IMR-90 (cell line): ENCODE results near the gene DGAT2L6. TPM values are rescaled to one million over a fixed set of nuclear protein-coding genes. Genes with fewer than 3 reads are reported as not detected.

Experiments
- ATAC-seq: fragments of 200-7000 bp; cut with Tn5 transposase; 2 replicates; pipeline ENCODE4 v1.9.1; 2020; ENCODE audit warnings: low read depth, mild to moderate bottlenecking, moderate library complexity
- BruUV-seq: library from RNA; stranded (reverse); fragments of 400-500 nt; replicated peaks from 2 replicates; lab custom pipeline; 2021; lab: Mats Ljungman, UMichigan
- CTCF ChIA-PET: fragments of 300-600 bp; formaldehyde crosslinking; extraction: SDS; loops from one replicate; lab custom pipeline; 2021; ENCODE audit warnings: antibody characterized with exemption; lab: Yijun Ruan, JAX
- POLR2A ChIA-PET: fragments of 300-600 bp; sonication (Branson Sonifier 250); formaldehyde crosslinking; loops from one replicate; lab custom pipeline; 2022; ENCODE audit warnings: antibody characterized with exemption; ENCODE audit not compliant: unreplicated experiment; lab: Charles Lee
- DNase-seq: peaks from one replicate; pipeline ENCODE4 v3.0.0; 2013
- H2AFZ ChIP-seq: replicated peaks from 2 replicates; pipeline ENCODE3; 2013; ENCODE audit warnings: low read length, mild to moderate bottlenecking; ENCODE audit not compliant: poor library complexity
- H2AK5ac ChIP-seq: 2 replicates; pipeline ENCODE4 v1.6.1; 2013; ENCODE audit warnings: low read depth, low read length, inconsistent platforms
- H2AK9ac ChIP-seq: replicated peaks from 2 replicates; pipeline ENCODE3; 2013; ENCODE audit warnings: mild to moderate bottlenecking, low read depth, low read length, moderate library complexity; ENCODE audit not compliant: poor library complexity
- H2BK120ac ChIP-seq: 2 replicates; pipeline ENCODE4 v1.6.1; 2013; ENCODE audit warnings: low read depth, low read length, inconsistent platforms
- H2BK15ac ChIP-seq: 3 replicates; pipeline ENCODE4 v1.6.1; 2013; ENCODE audit warnings: low read depth, low read length, inconsistent platforms
- H2BK20ac ChIP-seq: 2 replicates; pipeline ENCODE4 v1.6.1; 2013; ENCODE audit warnings: low read depth, mild to moderate bottlenecking, inconsistent platforms, low read length, moderate library complexity
- H2BK5ac ChIP-seq: 2 replicates; pipeline ENCODE4 v1.6.1; 2013; ENCODE audit warnings: mild to moderate bottlenecking, low read depth, low read length, inconsistent platforms; ENCODE audit not compliant: poor library complexity, severe bottlenecking
- H3K14ac ChIP-seq: replicated peaks from 2 replicates; pipeline ENCODE4 v1.6.1; 2013; ENCODE audit warnings: low read depth, low read length, inconsistent platforms
- H3K18ac ChIP-seq: 2 replicates; pipeline ENCODE4 v1.6.1; 2013; ENCODE audit warnings: low read depth, low read length, control low read depth
- H3K23ac ChIP-seq: 2 replicates; pipeline ENCODE4 v1.6.1; 2013; ENCODE audit warnings: low read depth, low read length, inconsistent platforms
- H3K27ac ChIP-seq: 2 replicates; pipeline ENCODE4 v1.5.1; 2013; ENCODE audit warnings: mild to moderate bottlenecking, control low read depth, low read length; ENCODE audit not compliant: insufficient read depth
- H3K27me3 ChIP-seq: 2 replicates; pipeline ENCODE4 v1.6.1; 2013; ENCODE audit warnings: low read length; ENCODE audit not compliant: control insufficient read depth, insufficient read depth
- H3K36me3 ChIP-seq: 2 replicates; pipeline ENCODE4 v1.6.1; 2013; ENCODE audit warnings: low read length, mixed read lengths; ENCODE audit not compliant: control insufficient read depth, insufficient read depth
- H3K4ac ChIP-seq: 2 replicates; pipeline ENCODE4 v1.6.1; 2013; ENCODE audit warnings: low read depth, low read length, inconsistent platforms
- H3K4me1 ChIP-seq: 2 replicates; pipeline ENCODE4 v1.6.1; 2013; ENCODE audit warnings: low read length, mixed read lengths; ENCODE audit not compliant: control insufficient read depth, insufficient read depth
- H3K4me2 ChIP-seq: 2 replicates; pipeline ENCODE4 v1.6.1; 2013; ENCODE audit warnings: low read depth, mild to moderate bottlenecking, control low read depth, low read length, moderate library complexity
- H3K4me3 ChIP-seq: 2 replicates; pipeline ENCODE4 v1.5.1; 2013; ENCODE audit warnings: low read depth, mild to moderate bottlenecking, control low read depth, low read length, moderate library complexity; ENCODE audit not compliant: insufficient read depth
- H3K56ac ChIP-seq: 2 replicates; pipeline ENCODE4 v1.6.1; 2013; ENCODE audit warnings: low read length, inconsistent platforms; ENCODE audit not compliant: insufficient read depth; ENCODE audit errors: extremely low read depth
- H3K79me1 ChIP-seq, 2 experiments: 2 replicates each; pipeline ENCODE4 v1.6.1; 2013; ENCODE audit warnings: low read length in 2 of 2, inconsistent platforms in 1 of 2, low read depth in 1 of 2
- H3K9ac ChIP-seq: 2 replicates; pipeline ENCODE4 v1.6.1; 2013; ENCODE audit warnings: low read depth, low read length, control low read depth
- H3K9me1 ChIP-seq: 2 replicates; pipeline ENCODE4 v1.6.1; 2013; ENCODE audit warnings: low read length, inconsistent platforms; ENCODE audit not compliant: insufficient read depth
- H3K9me3 ChIP-seq: 2 replicates; pipeline ENCODE4 v1.6.1; 2013; ENCODE audit warnings: low read length; ENCODE audit not compliant: control insufficient read depth, insufficient read depth
- H4K20me1 ChIP-seq: 2 replicates; pipeline ENCODE4 v1.6.1; 2013; ENCODE audit warnings: low read length, inconsistent platforms; ENCODE audit not compliant: insufficient read depth
- H4K5ac ChIP-seq: 2 replicates; pipeline ENCODE4 v1.6.1; 2013; ENCODE audit warnings: mild to moderate bottlenecking, low read depth, low read length, control low read depth
- H4K8ac ChIP-seq, 2 experiments: 2 replicates each; pipeline ENCODE4 v1.6.1; 2013; ENCODE audit warnings: low read depth in 2 of 2, low read length in 2 of 2, control low read depth in 1 of 2, inconsistent platforms in 1 of 2
- H4K91ac ChIP-seq: 2 replicates; pipeline ENCODE4 v1.6.1; 2013; ENCODE audit warnings: low read depth, low read length, inconsistent platforms; ENCODE audit not compliant: insufficient read depth
- BHLHE40 ChIP-seq: fragments of 150-350 bp; IDR thresholded peaks from 2 replicates; pipeline ENCODE4 v1.6.1; 2016; ENCODE audit warnings: mild to moderate bottlenecking, low read depth, low read length
- CEBPB ChIP-seq: IDR thresholded peaks from 2 replicates; pipeline ENCODE4 v1.6.1; 2012; ENCODE audit warnings: low read depth, low read length, improper control_type of control experiment
- CHD1 ChIP-seq: IDR thresholded peaks from 2 replicates; pipeline ENCODE4 v1.6.1; 2012; ENCODE audit warnings: low read depth, low read length, improper control_type of control experiment
- CTCF ChIP-seq: conservative IDR thresholded peaks from 2 replicates; pipeline ENCODE4 v1.5.1; 2012; ENCODE audit warnings: mild to moderate bottlenecking, low read depth, low read length, improper control_type of control experiment
- ELK1 ChIP-seq: fragments of 150-350 bp; IDR thresholded peaks from 2 replicates; pipeline ENCODE4 v1.6.1; 2016; ENCODE audit warnings: low read depth, mild to moderate bottlenecking, low read length, moderate library complexity, borderline replicate concordance
- FOS ChIP-seq: fragments of 150-350 bp; IDR thresholded peaks from 2 replicates; pipeline ENCODE4 v1.6.1; 2016; ENCODE audit warnings: low read depth, low read length
- MAFK ChIP-seq: IDR thresholded peaks from 2 replicates; pipeline ENCODE4 v1.6.1; 2012; ENCODE audit warnings: low read depth, low read length, improper control_type of control experiment
- MAZ ChIP-seq: IDR thresholded peaks from 2 replicates; pipeline ENCODE4 v1.6.1; 2012; ENCODE audit warnings: low read depth, mild to moderate bottlenecking, low read length, improper control_type of control experiment, moderate library complexity, borderline replicate concordance
- MXI1 ChIP-seq: IDR thresholded peaks from 2 replicates; pipeline ENCODE4 v1.6.1; 2012; ENCODE audit warnings: low read depth, mild to moderate bottlenecking, low read length, moderate library complexity, borderline replicate concordance
- NFE2L2 ChIP-seq: fragments of 150-350 bp; IDR thresholded peaks from 2 replicates; pipeline ENCODE4 v1.6.1; 2016; ENCODE audit warnings: low read depth, mild to moderate bottlenecking, low read length
- POLR2A ChIP-seq: IDR thresholded peaks from 2 replicates; pipeline ENCODE4 v1.6.1; 2012; ENCODE audit warnings: mild to moderate bottlenecking, low read depth, low read length
- RAD21 ChIP-seq: IDR thresholded peaks from 2 replicates; pipeline ENCODE4 v1.6.1; 2012; ENCODE audit warnings: low read length, improper control_type of control experiment
- RCOR1 ChIP-seq: IDR thresholded peaks from 2 replicates; pipeline ENCODE4 v1.6.1; 2012; ENCODE audit warnings: mild to moderate bottlenecking, low read length, improper control_type of control experiment; ENCODE audit not compliant: insufficient replicate concordance
- RFX5 ChIP-seq: IDR thresholded peaks from 2 replicates; pipeline ENCODE4 v1.8.0; 2012; ENCODE audit warnings: low read depth, mild to moderate bottlenecking, low read length, moderate library complexity
- SMC3 ChIP-seq: fragments of 150-350 bp; IDR thresholded peaks from 2 replicates; pipeline ENCODE4 v1.6.1; 2016; ENCODE audit warnings: low read depth, mild to moderate bottlenecking, antibody characterized with exemption, low read length, moderate library complexity
- USF2 ChIP-seq: fragments of 150-350 bp; IDR thresholded peaks from 2 replicates; pipeline ENCODE4 v1.6.1; 2017; ENCODE audit warnings: mild to moderate bottlenecking, antibody characterized with exemption, low read length, low read depth
- WGBS, 2 experiments: methylation state at CpG; one replicate each; pipeline versions ENCODE4 v1.1.5 to v1.1.7; 2013; ENCODE audit warnings: missing lambda C conversion rate in 2 of 2; ENCODE audit not compliant: insufficient read length in 1 of 2; ENCODE audit errors: extremely low coverage in 2 of 2; 5-methylcytosine and 5-hydroxymethylcytosine counted together
- dilution Hi-C: fragments of 300-500 bp; cut with HindIII; formaldehyde crosslinking; loops from one replicate; pipeline ENCODE4 v1.14.3; 2018; ENCODE audit warnings: low sequenced_read_pairs; ENCODE audit not compliant: unreplicated experiment
- in situ Hi-C: fragments of 300-500 bp; cut with MboI; formaldehyde crosslinking; loops from 3 replicates; pipeline ENCODE4 v1.14.3; 2019; ENCODE audit warnings: low sequenced_read_pairs, inconsistent platforms, mixed read lengths
- intact Hi-C: fragments of 100-400 bp; cut with micrococcal nuclease; formaldehyde crosslinking; loops from 2 replicates; pipeline ENCODE4 v1.10.0; 2022
- polyA plus RNA-seq, 3 experiments: library from polyadenylated mRNA; depleted of rRNA; stranded (reverse); fragments of >200 nt; gene quantifications; 2 replicates each; pipeline ENCODE4 v1.2.3, GENCODE V29; 2012; ENCODE audit warnings: low replicate concordance in 1 of 3
- total RNA-seq: library from RNA; depleted of rRNA; stranded (reverse); fragments of >200 nt; gene quantifications from 2 replicates; pipeline ENCODE4 v1.2.3, GENCODE V29; 2012

The DGAT2L6 gene
- total and polyA plus RNA-seq, 2 of the 4 experiments (the other 2 are of a cell fraction) = not detected

GRCh38 chrX:70254909-70255308 is 77.6 kb downstream of the DGAT2L6 start:
- ChIA-PET CTCF (no interaction called here), POLR2A (no interaction called here)
- Histone ChIP-seq H4K91ac (no peak overlapping the region), H2AK5ac (no peak overlapping the region), H3K56ac (no peak overlapping the region), H2AFZ (no peak overlapping the region), H4K8ac (no peak overlapping the region), H2BK5ac (no peak overlapping the region), H3K18ac (no peak overlapping the region), H3K14ac (no peak overlapping the region), H3K79me1 (no peaks in the 10 kb centered on the region), H3K4ac (no peak overlapping the region), H3K27ac (no peak overlapping the region), H3K36me3 (no peaks in the 10 kb centered on the region), H4K20me1 (no peaks in the 10 kb centered on the region), H3K4me1 (no peaks in the 10 kb centered on the region; the same call in 1 of the 2 replicates), H3K4me3 (no peak overlapping the region), H2AK9ac (no peak overlapping the region), H3K9ac (no peak overlapping the region), H3K23ac (no peak overlapping the region), H2BK15ac (no peak overlapping the region), H3K9me3 (no peaks in the 10 kb centered on the region), H3K4me2 (no peak overlapping the region), H3K27me3 (peaks cover 6% of the 10 kb centered on the region), H2BK120ac (no peak overlapping the region), H3K9me1 (no peaks in the 10 kb centered on the region), H4K5ac (no peak overlapping the region), H2BK20ac (no peak overlapping the region)
- no TSS peak for BruUV-seq
- dilution Hi-C loops = no loop called here
- DNase-seq (no peak), ATAC-seq (no peak; the same call in 1 of the 2 replicates)
- in situ Hi-C loops = no loop called here
- intact Hi-C loops = no loop called here
- no CpG with 5 or more reads among the region's 3 CpGs for WGBS, 2 experiments
- TF ChIP-seq NFE2L2 (no peak), CHD1 (no peak), MXI1 (no peak), FOS (no peak), POLR2A (no peak), RFX5 (no peak), SMC3 (no peak), RAD21 (no peak), MAFK (no peak), CTCF (no peak), MAZ (no peak), RCOR1 (no peak), CEBPB (no peak), ELK1 (no peak), BHLHE40 (no peak), USF2 (no peak)
